ENCODE results near the gene IQCF2.
A peak's percentile ranks its signal among the peaks of the same experiment; 100 is the strongest.
"Not testable (repeated sequence)": the region's sequence is repeated elsewhere in the genome, so short reads cannot be mapped to it uniquely, and the experiment has no call there.

The IQCF2 gene

GRCh38 chr3:51900043-51900442, 38.6 kb downstream of the IQCF2 start:
- not testable (repeated sequence) for ATAC-seq

GRCh38 chr3:51902361-51902760, 40.9 kb downstream of the IQCF2 start:
- DNase-seq: peak in 1 of 2 donors; percentile 26
- H3K4me3 Mint-ChIP-seq, ATAC-seq, H3K4me1 Mint-ChIP-seq, H3K27ac Mint-ChIP-seq: not testable (repeated sequence)
- H3K9me3 Mint-ChIP-seq: peaks cover 12 to 32% of the 10 kb centered on the region in 2 donors
- H3K27me3 Mint-ChIP-seq: peaks cover 59% of the 10 kb centered on the region

More at GRCh38 chr3:51900043-51900442, 38.6 kb downstream of the IQCF2 start:
- Mint-ChIP-seq H3K9me3 (peaks cover 6 to 11% of the 10 kb centered on the region in 2 donors), H3K27me3 (peaks cover 60% of the 10 kb centered on the region)
- DNase-seq, H3K4me3 Mint-ChIP-seq, H3K27ac Mint-ChIP-seq, H3K4me1 Mint-ChIP-seq: not testable (repeated sequence)

GRCh38 chr3:51904034-51904823, 42.8 kb downstream of the IQCF2 start:
- ATAC-seq: no peak
- H3K27me3 Mint-ChIP-seq: peaks cover 62% of the 10 kb centered on the region
- no peak for DNase-seq
- no peak overlapping the region for H3K4me3 Mint-ChIP-seq
- no peak overlapping the region for H3K27ac Mint-ChIP-seq
- peaks cover 21 to 50% of the 10 kb centered on the region in 2 donors for H3K9me3 Mint-ChIP-seq
- peaks cover 6% of the 10 kb centered on the region for H3K4me1 Mint-ChIP-seq

DNA sequence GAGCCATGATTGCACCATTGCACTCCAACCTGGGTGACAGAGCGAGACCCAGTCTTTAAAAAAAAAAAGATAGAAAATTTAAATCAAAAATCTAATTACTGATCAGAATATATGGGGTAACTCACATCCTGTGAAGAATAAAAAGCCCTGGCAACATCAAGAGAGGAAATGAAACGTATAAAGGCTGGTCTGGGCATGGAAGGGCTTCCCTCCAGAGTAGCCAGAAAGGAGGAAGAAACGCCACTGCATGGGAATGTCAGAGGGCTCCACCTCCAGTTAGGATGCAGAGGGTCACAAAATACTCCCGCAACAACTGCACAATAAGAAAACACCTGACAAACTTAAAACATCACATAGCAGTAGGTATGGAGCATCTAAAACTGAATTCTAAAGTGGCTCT, 46.6 kb downstream of the IQCF2 start:
- H3K9me3 Mint-ChIP-seq: peaks cover 22 to 50% of the 10 kb centered on the region in 2 donors
- H3K27me3 Mint-ChIP-seq: peaks cover 36% of the 10 kb centered on the region
- H3K27ac Mint-ChIP-seq: no peak overlapping the region
- DNase-seq (no peak), ATAC-seq (no peak)
- no peaks in the 10 kb centered on the region for H3K4me1 Mint-ChIP-seq
- H3K4me3 Mint-ChIP-seq: no peak overlapping the region

Measured in stimulated activated naive CD8-positive, alpha-beta T cell treated with anti-CD3 and anti-CD28 coated beads, Interleukin-15, amount 100 ng/mL, for 72 hours (primary cell).